H9 (cell line): ENCODE measurements around the gene APBB3. TPM values are rescaled to one million over a fixed set of nuclear protein-coding genes. Genes with fewer than 3 reads are reported as not detected.

ENCODE experiments used
- DNase-seq: peaks from one replicate; pipeline ENCODE4 v3.0.0-alpha.2; 2017
- H2AFZ ChIP-seq: one replicate; pipeline ENCODE4 v1.6.1; 2013; ENCODE audit warnings: mild to moderate bottlenecking, low read length, control low read depth, moderate library complexity
- H2AK5ac ChIP-seq: 2 replicates; pipeline ENCODE4 v1.6.1; 2013; ENCODE audit warnings: low read length, control low read depth, mixed read lengths; ENCODE audit not compliant: insufficient read length
- H2BK120ac ChIP-seq: one replicate; pipeline ENCODE4 v1.6.1; 2013; ENCODE audit warnings: low read depth, mild to moderate bottlenecking, low read length, control low read depth, inconsistent platforms; ENCODE audit not compliant: poor library complexity, severe bottlenecking
- H2BK12ac ChIP-seq: 2 replicates; pipeline ENCODE4 v1.6.1; 2013; ENCODE audit warnings: low read length, control low read depth, mixed read lengths, low read depth; ENCODE audit not compliant: insufficient read length
- H2BK15ac ChIP-seq: 2 replicates; pipeline ENCODE4 v1.6.1; 2013; ENCODE audit warnings: low read depth, low read length, control low read depth
- H2BK20ac ChIP-seq: one replicate; pipeline ENCODE4 v1.6.1; 2013; ENCODE audit warnings: low read depth, mild to moderate bottlenecking, low read length, control low read depth, inconsistent platforms; ENCODE audit not compliant: poor library complexity, severe bottlenecking
- H2BK5ac ChIP-seq: 2 replicates; pipeline ENCODE4 v1.6.1; 2013; ENCODE audit warnings: low read length, control low read depth, mixed read lengths; ENCODE audit not compliant: insufficient read length
- H3K14ac ChIP-seq: 2 replicates; pipeline ENCODE4 v1.6.1; 2013; ENCODE audit warnings: low read length, control low read depth; ENCODE audit not compliant: insufficient read depth
- H3K18ac ChIP-seq: 2 replicates; pipeline ENCODE4 v1.6.1; 2013; ENCODE audit warnings: low read depth, mild to moderate bottlenecking, mixed read lengths, low read length, control low read depth; ENCODE audit not compliant: insufficient read length
- H3K23ac ChIP-seq: 2 replicates; pipeline ENCODE4 v1.6.1; 2013; ENCODE audit warnings: low read length, control low read depth, mixed read lengths, low read depth; ENCODE audit not compliant: insufficient read length
- H3K23me2 ChIP-seq: 2 replicates; pipeline ENCODE4 v1.6.1; 2013; ENCODE audit warnings: low read depth, mild to moderate bottlenecking, mixed read lengths, low read length, control low read depth; ENCODE audit not compliant: insufficient read length, poor library complexity, severe bottlenecking
- H3K27ac ChIP-seq: 2 replicates; pipeline ENCODE4 v1.5.1; 2013; ENCODE audit warnings: low read length, control low read depth, mixed read lengths, low read depth; ENCODE audit not compliant: insufficient read length
- H3K27me3 ChIP-seq: 2 replicates; pipeline ENCODE4 v1.6.1; 2013; ENCODE audit warnings: low read length, control low read depth, inconsistent platforms; ENCODE audit not compliant: insufficient read depth
- H3K4ac ChIP-seq: 2 replicates; pipeline ENCODE4 v1.6.1; 2013; ENCODE audit warnings: low read depth, mild to moderate bottlenecking, control low read depth, inconsistent platforms, low read length, moderate library complexity
- H3K4me1 ChIP-seq: 2 replicates; pipeline ENCODE4 v1.6.1; 2013; ENCODE audit warnings: low read length, control low read depth, inconsistent platforms; ENCODE audit not compliant: insufficient read depth
- H3K4me2 ChIP-seq: 2 replicates; pipeline ENCODE4 v1.6.1; 2013; ENCODE audit warnings: low read length, control low read depth, mixed read lengths; ENCODE audit not compliant: insufficient read length, insufficient read depth
- H3K56ac ChIP-seq: 2 replicates; pipeline ENCODE4 v1.6.1; 2013; ENCODE audit warnings: low read depth, mild to moderate bottlenecking, mixed read lengths, low read length, control low read depth; ENCODE audit not compliant: insufficient read length
- H3K79me1 ChIP-seq: 2 replicates; pipeline ENCODE4 v1.6.1; 2013; ENCODE audit warnings: low read depth, mild to moderate bottlenecking, moderate library complexity, low read length, control low read depth, inconsistent platforms; ENCODE audit not compliant: insufficient read depth, poor library complexity, severe bottlenecking
- H3K79me2 ChIP-seq: 2 replicates; pipeline ENCODE4 v1.6.1; 2013; ENCODE audit warnings: low read length, control low read depth, inconsistent platforms; ENCODE audit not compliant: insufficient read depth
- H3K9ac ChIP-seq: 2 replicates; pipeline ENCODE4 v1.6.1; 2013; ENCODE audit warnings: low read length, control low read depth, mixed read lengths; ENCODE audit not compliant: insufficient read length; ENCODE audit errors: extremely low read depth
- H3K9me3 ChIP-seq: one replicate; pipeline ENCODE4 v1.6.1; 2013; ENCODE audit warnings: low read depth, low read length, inconsistent platforms; ENCODE audit not compliant: control insufficient read depth
- H3T11ph ChIP-seq: one replicate; pipeline ENCODE4 v1.6.1; 2013; ENCODE audit warnings: mild to moderate bottlenecking, low read length, control low read depth, inconsistent platforms
- H4K20me1 ChIP-seq: one replicate; pipeline ENCODE4 v1.6.1; 2013; ENCODE audit not compliant: control insufficient read depth, insufficient read length, insufficient read depth
- H4K5ac ChIP-seq: 2 replicates; pipeline ENCODE4 v1.6.1; 2013; ENCODE audit warnings: low read depth, mild to moderate bottlenecking, mixed read lengths, low read length, control low read depth; ENCODE audit not compliant: insufficient read length
- H4K8ac ChIP-seq: replicated peaks from 2 replicates; pipeline ENCODE4 v1.6.1; 2013; ENCODE audit warnings: low read length, control low read depth, mixed read lengths, low read depth; ENCODE audit not compliant: insufficient read length
- H4K91ac ChIP-seq: 2 replicates; pipeline ENCODE4 v1.6.1; 2013; ENCODE audit warnings: low read depth, mild to moderate bottlenecking, moderate library complexity, mixed read lengths, low read length, control low read depth; ENCODE audit not compliant: insufficient read length
- H3K27ac Mint-ChIP-seq, 3 experiments: 2 replicates in 2 of 3; 3 replicates in 1 of 3; pipeline ENCODE4 v1.8.0; 2020 to 2021; ENCODE audit warnings: mixed read lengths in 3 of 3, mild to moderate bottlenecking in 1 of 3, moderate library complexity in 1 of 3
- H3K27me3 Mint-ChIP-seq: 2 replicates; pipeline ENCODE4 v1.8.0; 2021; ENCODE audit warnings: low read depth, mild to moderate bottlenecking, moderate library complexity, mixed read lengths
- H3K36me3 Mint-ChIP-seq, 3 experiments: 2 replicates in 2 of 3; 3 replicates in 1 of 3; pipeline ENCODE4 v1.8.0; 2020 to 2021; ENCODE audit warnings: low read depth in 3 of 3, mixed read lengths in 3 of 3; ENCODE audit not compliant: insufficient read depth in 1 of 3
- H3K4me1 Mint-ChIP-seq, 2 experiments: 2 replicates each; pipeline ENCODE4 v1.8.0; 2020; ENCODE audit warnings: mixed read lengths in 2 of 2
- H3K4me3 Mint-ChIP-seq, 2 experiments: 2 replicates in 1 of 2; 3 replicates in 1 of 2; pipeline ENCODE4 v1.8.0; 2020 to 2021; ENCODE audit warnings: mild to moderate bottlenecking in 2 of 2, mixed read lengths in 2 of 2, moderate library complexity in 1 of 2
- H3K9me3 Mint-ChIP-seq, 2 experiments: 2 replicates in 1 of 2; 3 replicates in 1 of 2; pipeline ENCODE4 v1.8.0; 2020; ENCODE audit warnings: mild to moderate bottlenecking in 2 of 2, mixed read lengths in 2 of 2, moderate library complexity in 1 of 2
- WGBS: extraction: QIAGEN DNeasy Blood & Tissue Kit; methylation state at CpG from one replicate; pipeline ENCODE4 v1.1.7; 2013; ENCODE audit warnings: missing lambda C conversion rate, low lambda C conversion rate, mixed read lengths; ENCODE audit not compliant: insufficient read length; ENCODE audit errors: extremely low coverage; 5-methylcytosine and 5-hydroxymethylcytosine counted together
- total RNA-seq: library from RNA; stranded (reverse); gene quantifications from 2 replicates; pipeline ENCODE4 v1.2.1, GENCODE V29; 2021
- TF ChIP-seq, protein P1 (sequence below): fragments of 200-600 bp; sonication (generic); conservative IDR thresholded peaks from 3 replicates; pipeline ENCODE4 v1.8.0; 2021; ENCODE audit warnings: antibody characterized with exemption, mild to moderate bottlenecking

Gene APBB3
- total RNA-seq, 1 experiment from 2014 or later = 23.8 TPM

DNA sequence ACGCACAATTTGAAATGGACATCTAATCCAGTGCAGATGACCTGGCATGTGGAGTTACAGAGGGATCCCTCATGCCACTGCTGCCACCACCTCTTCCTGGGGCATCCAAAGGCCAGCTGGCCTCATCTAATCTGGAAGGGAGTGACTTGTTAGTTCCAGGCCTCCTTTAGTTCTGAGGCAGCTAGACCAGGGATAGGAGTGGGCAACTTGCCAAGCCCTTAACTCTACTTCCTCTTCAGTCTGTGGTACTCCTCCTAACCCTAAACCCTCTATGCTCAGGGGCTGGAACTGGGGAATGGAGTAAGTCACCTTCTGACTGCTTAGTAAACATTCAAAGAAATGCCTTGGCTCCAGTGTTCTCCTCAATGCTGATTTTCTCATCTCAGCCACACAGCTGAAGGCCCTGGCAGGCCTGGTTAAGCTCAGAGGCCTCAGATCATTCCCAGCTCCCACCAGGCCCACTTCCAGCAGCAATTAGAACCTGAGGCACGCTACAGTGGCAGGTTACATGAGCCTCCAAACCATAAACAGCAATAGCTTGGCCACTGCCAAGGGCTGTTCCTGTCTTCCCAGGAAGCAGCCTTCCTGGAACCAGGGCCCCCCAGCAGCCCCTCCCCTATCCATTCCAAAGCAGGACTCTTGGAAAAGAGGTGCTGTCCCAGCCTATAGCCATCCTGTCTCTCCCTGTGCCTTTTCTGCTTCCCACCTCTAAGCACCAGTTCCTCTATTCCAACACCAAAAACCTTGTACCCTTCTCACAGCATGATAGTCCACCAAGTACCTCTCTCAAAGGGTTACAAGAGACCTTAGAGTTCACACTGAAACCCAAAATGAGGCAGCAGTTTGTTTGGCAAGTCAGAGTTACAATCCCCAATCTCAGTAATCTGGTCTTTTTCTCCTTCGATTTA lies 14.9 kb downstream of the APBB3 start:
- no peaks in the 10 kb centered on the region for H3K27me3 ChIP-seq
- no peak overlapping the region for H3K27ac ChIP-seq
- H3K79me1 ChIP-seq = no peaks in the 10 kb centered on the region
- no peak for DNase-seq
- H3K18ac ChIP-seq = no peak overlapping the region
- H3K4me1 Mint-ChIP-seq = peaks cover 27 to 29% of the 10 kb centered on the region in 2 experiments
- no peak overlapping the region for H4K91ac ChIP-seq
- H3T11ph ChIP-seq = no peak overlapping the region
- peak overlapping the region in 2 of 3 experiments; percentile 64 to 79; a peak in 5 of 7 replicates for H3K27ac Mint-ChIP-seq
- H3K27me3 Mint-ChIP-seq = no peaks in the 10 kb centered on the region
- no peak overlapping the region for H4K5ac ChIP-seq
- no peak overlapping the region for H3K4ac ChIP-seq
- H3K9me3 ChIP-seq = no peaks in the 10 kb centered on the region
- no peak overlapping the region for H2BK120ac ChIP-seq
- H2BK15ac ChIP-seq = no peak overlapping the region
- H3K4me2 ChIP-seq = no peak overlapping the region
- H3K4me3 Mint-ChIP-seq = peak overlapping the region in 1 of 2 experiments; percentile 64; a peak in 1 of 5 replicates
- H3K9ac ChIP-seq = no peak overlapping the region
- H3K23ac ChIP-seq = no peak overlapping the region
- H3K79me2 ChIP-seq = no peaks in the 10 kb centered on the region; the same call in 1 of the 2 replicates
- no peak overlapping the region for H2BK20ac ChIP-seq
- H3K4me1 ChIP-seq = 0 out of 2 replicates have a peak, but pooled peaks cover 7% of the 10 kb centered on the region
- peaks cover 16 to 66% (median 45%) of the 10 kb centered on the region in 3 experiments; a peak in 6 of 7 replicates for H3K36me3 Mint-ChIP-seq
- no peaks in the 10 kb centered on the region for H4K20me1 ChIP-seq
- no peaks in the 10 kb centered on the region for H3K9me3 Mint-ChIP-seq
- TF ChIP-seq, protein P1, sequence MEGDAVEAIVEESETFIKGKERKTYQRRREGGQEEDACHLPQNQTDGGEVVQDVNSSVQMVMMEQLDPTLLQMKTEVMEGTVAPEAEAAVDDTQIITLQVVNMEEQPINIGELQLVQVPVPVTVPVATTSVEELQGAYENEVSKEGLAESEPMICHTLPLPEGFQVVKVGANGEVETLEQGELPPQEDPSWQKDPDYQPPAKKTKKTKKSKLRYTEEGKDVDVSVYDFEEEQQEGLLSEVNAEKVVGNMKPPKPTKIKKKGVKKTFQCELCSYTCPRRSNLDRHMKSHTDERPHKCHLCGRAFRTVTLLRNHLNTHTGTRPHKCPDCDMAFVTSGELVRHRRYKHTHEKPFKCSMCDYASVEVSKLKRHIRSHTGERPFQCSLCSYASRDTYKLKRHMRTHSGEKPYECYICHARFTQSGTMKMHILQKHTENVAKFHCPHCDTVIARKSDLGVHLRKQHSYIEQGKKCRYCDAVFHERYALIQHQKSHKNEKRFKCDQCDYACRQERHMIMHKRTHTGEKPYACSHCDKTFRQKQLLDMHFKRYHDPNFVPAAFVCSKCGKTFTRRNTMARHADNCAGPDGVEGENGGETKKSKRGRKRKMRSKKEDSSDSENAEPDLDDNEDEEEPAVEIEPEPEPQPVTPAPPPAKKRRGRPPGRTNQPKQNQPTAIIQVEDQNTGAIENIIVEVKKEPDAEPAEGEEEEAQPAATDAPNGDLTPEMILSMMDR = no peak
- H3K56ac ChIP-seq = no peak overlapping the region
- no peak overlapping the region for H3K14ac ChIP-seq
- no peak overlapping the region for H2BK12ac ChIP-seq
- H4K8ac ChIP-seq = no peak overlapping the region
- H3K23me2 ChIP-seq = peaks cover 7% of the 10 kb centered on the region
- H2BK5ac ChIP-seq = no peak overlapping the region
- H2AK5ac ChIP-seq = no peak overlapping the region
- H2AFZ ChIP-seq = no peak overlapping the region
- no CpG with 5 or more reads among the region's 3 CpGs for WGBS
